PC-3 (cell line): ENCODE results near the gene PPP2R3A. TPM values are rescaled to one million over a fixed set of nuclear protein-coding genes. Genes with fewer than 3 reads are reported as not detected.

Experiments
- ATAC-seq: fragments of 200-7000 bp; cut with Tn5 transposase; 2 replicates; pipeline ENCODE4 v1.9.1; 2020; ENCODE audit warnings: mild to moderate bottlenecking, moderate library complexity
- BruUV-seq: library from RNA; stranded (reverse); fragments of 400-500 nt; replicated peaks from 2 replicates; lab custom pipeline; 2021; lab: Mats Ljungman, UMichigan
- CTCF ChIA-PET: fragments of 300-600 bp; sonication (Branson Sonifier 250); formaldehyde crosslinking; loops from one replicate; lab custom pipeline; 2022; ENCODE audit warnings: antibody characterized with exemption; lab: Charles Lee
- POLR2A ChIA-PET: fragments of 300-600 bp; sonication (Branson Sonifier 250); formaldehyde crosslinking; loops from one replicate; lab custom pipeline; 2022; ENCODE audit warnings: antibody characterized with exemption; ENCODE audit not compliant: unreplicated experiment; lab: Charles Lee
- DNase-seq: peaks from one replicate; pipeline ENCODE4 v3.0.0-alpha.2; 2015
- H2AFZ ChIP-seq: fragments of 300-600 bp; sonication (generic); 2 replicates; pipeline ENCODE4 v1.6.0; 2016; ENCODE audit warnings: antibody characterized with exemption, low read length
- H3F3A ChIP-seq: fragments of 300-600 bp; sonication (generic); one replicate; pipeline ENCODE4 v1.6.0; 2017; ENCODE audit warnings: antibody characterized with exemption, low read length, control low read depth, mild to moderate bottlenecking; ENCODE audit not compliant: unreplicated experiment
- H3K27ac ChIP-seq: fragments of 300-600 bp; sonication (generic); 2 replicates; pipeline ENCODE4 v1.5.1; 2016; ENCODE audit warnings: mild to moderate bottlenecking, low read length
- H3K27me3 ChIP-seq: fragments of 300-600 bp; sonication (generic); 2 replicates; pipeline ENCODE4 v1.6.1; 2016; ENCODE audit warnings: low read length, mixed read lengths
- H3K36me3 ChIP-seq: fragments of 300-600 bp; sonication (generic); 2 replicates; pipeline ENCODE4 v1.6.1; 2016; ENCODE audit warnings: low read depth, mixed run types, low read length, mixed read lengths
- H3K4me1 ChIP-seq: fragments of 300-600 bp; sonication (generic); 2 replicates; pipeline ENCODE4 v1.5.1; 2016; ENCODE audit warnings: low read length; ENCODE audit not compliant: insufficient read depth
- H3K4me2 ChIP-seq: fragments of 300-600 bp; sonication (generic); 2 replicates; pipeline ENCODE4 v1.6.0; 2016; ENCODE audit warnings: low read length
- H3K4me3 ChIP-seq: fragments of 300-600 bp; sonication (generic); 2 replicates; pipeline ENCODE4 v1.5.1; 2016; ENCODE audit warnings: mild to moderate bottlenecking, low read length, mixed read lengths
- H3K79me2 ChIP-seq: fragments of 300-600 bp; sonication (generic); 2 replicates; pipeline ENCODE4 v1.6.1; 2017; ENCODE audit warnings: low read length, mixed read lengths
- H3K9ac ChIP-seq: fragments of 300-600 bp; sonication (generic); 2 replicates; pipeline ENCODE4 v1.6.0; 2016; ENCODE audit warnings: mild to moderate bottlenecking, low read length
- H3K9me2 ChIP-seq: fragments of 300-600 bp; sonication (generic); replicated peaks from 2 replicates; pipeline ENCODE4 v1.6.1; 2016; ENCODE audit warnings: mixed run types, low read length, mixed read lengths
- H3K9me3 ChIP-seq: fragments of 300-600 bp; sonication (generic); 2 replicates; pipeline ENCODE4 v1.6.1; 2016; ENCODE audit warnings: low read length, mixed read lengths
- H4K20me1 ChIP-seq: fragments of 300-600 bp; sonication (generic); 2 replicates; pipeline ENCODE4 v1.6.1; 2016; ENCODE audit warnings: low read length, mixed read lengths
- CTCF ChIP-seq: fragments of 300-600 bp; sonication (generic); conservative IDR thresholded peaks from 2 replicates; pipeline ENCODE4 v1.5.1; 2017; ENCODE audit warnings: antibody characterized with exemption, low read depth, mild to moderate bottlenecking, low read length
- EZH2 ChIP-seq: fragments of 300-600 bp; sonication (generic); IDR thresholded peaks from one replicate; pipeline ENCODE4 v1.6.1; 2017; ENCODE audit warnings: antibody characterized with exemption, mild to moderate bottlenecking, low read length; ENCODE audit not compliant: unreplicated experiment
- EZH2phosphoT487 ChIP-seq: fragments of 300-600 bp; sonication (generic); IDR thresholded peaks from 2 replicates; pipeline ENCODE4 v1.6.1; 2018; ENCODE audit warnings: mild to moderate bottlenecking, antibody characterized with exemption, low read length, borderline replicate concordance
- intact Hi-C: fragments of 100-400 bp; cut with micrococcal nuclease; formaldehyde crosslinking; loops from 2 replicates; pipeline ENCODE4 v1.9.0; 2023
- total RNA-seq: library from RNA; depleted of rRNA; stranded (reverse); fragments of >200 nt; gene quantifications from 2 replicates; pipeline ENCODE4 v1.2.3, GENCODE V29; 2014

The PPP2R3A gene
- total RNA-seq, 1 experiment from 2014 or later = 12.3 TPM

DNA sequence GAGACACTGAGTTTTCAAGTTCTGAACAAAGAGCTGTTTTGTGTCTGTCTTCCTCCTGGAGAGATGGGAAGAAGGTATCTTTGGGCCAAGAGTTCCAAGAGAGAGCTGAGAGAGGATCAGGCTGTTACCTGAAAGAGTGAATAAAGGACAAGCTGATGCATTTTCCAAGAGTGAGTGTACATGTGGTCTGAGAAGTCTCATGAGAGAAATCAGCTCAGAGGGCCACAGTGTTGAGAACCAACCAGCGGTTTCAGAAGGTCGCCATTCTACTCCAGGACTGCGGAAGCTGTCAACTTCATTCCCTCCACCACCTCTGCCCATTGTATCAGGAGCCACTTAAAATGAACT, 42.7 kb upstream of the PPP2R3A start:
- ChIA-PET CTCF (interaction anchor here (1.0 kb wide), 1 partner anchor 120 kb away, joined by 3 read pairs; no protein-coding TSS in a partner anchor), POLR2A (no interaction called here)
- H3K4me1 ChIP-seq = peaks cover 15% of the 10 kb centered on the region
- no peak for TF ChIP-seq CTCF
- no peak for TF ChIP-seq EZH2phosphoT487
- no peak for TF ChIP-seq EZH2
- H4K20me1 ChIP-seq = no peaks in the 10 kb centered on the region
- no peak overlapping the region for H3K9ac ChIP-seq
- ATAC-seq (no peak), DNase-seq (no peak)
- no peak overlapping the region for H3K4me2 ChIP-seq
- no peaks in the 10 kb centered on the region for H3K36me3 ChIP-seq
- H3F3A ChIP-seq = no peaks in the 10 kb centered on the region
- no peaks in the 10 kb centered on the region for H3K9me3 ChIP-seq
- no TSS peak for BruUV-seq
- no peaks in the 10 kb centered on the region for H3K27me3 ChIP-seq
- no peak overlapping the region for H3K4me3 ChIP-seq
- H3K9me2 ChIP-seq = no peaks in the 10 kb centered on the region
- no peak overlapping the region for H3K27ac ChIP-seq
- H2AFZ ChIP-seq = no peak overlapping the region
- intact Hi-C loops = no loop called here
- H3K79me2 ChIP-seq = no peaks in the 10 kb centered on the region

DNA sequence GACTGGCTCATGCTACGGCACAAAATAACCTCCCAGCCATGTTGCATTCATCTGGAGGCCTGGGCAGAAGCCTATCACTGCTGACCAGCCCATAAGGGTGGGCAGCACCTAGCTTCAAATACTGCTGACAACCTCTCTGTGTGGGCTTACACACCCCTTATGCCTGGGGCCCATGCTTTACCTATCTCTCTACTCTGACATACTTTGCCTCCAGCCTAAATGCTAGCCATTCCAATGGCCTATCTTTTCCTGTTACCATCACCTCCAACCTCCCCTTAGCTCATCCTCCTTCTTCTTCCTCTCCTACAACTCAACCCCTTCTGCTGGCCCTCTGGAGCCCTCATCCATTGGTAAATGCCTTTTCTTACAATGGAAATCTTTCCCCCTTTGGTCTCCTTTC, 41.0 kb upstream of the PPP2R3A start:
- Histone ChIP-seq H3K79me2 (no peaks in the 10 kb centered on the region), H3K27me3 (no peaks in the 10 kb centered on the region), H3K4me2 (no peak overlapping the region), H2AFZ (no peak overlapping the region), H3F3A (no peaks in the 10 kb centered on the region), H3K4me1 (peaks cover 16% of the 10 kb centered on the region), H3K9ac (no peak overlapping the region), H3K4me3 (no peak overlapping the region), H3K27ac (no peak overlapping the region), H3K9me3 (no peaks in the 10 kb centered on the region), H3K36me3 (no peaks in the 10 kb centered on the region), H4K20me1 (no peaks in the 10 kb centered on the region), H3K9me2 (no peaks in the 10 kb centered on the region)
- POLR2A ChIA-PET = no interaction called here
- CTCF ChIA-PET = no interaction called here
- intact Hi-C loops = no loop called here
- no peak for ATAC-seq
- BruUV-seq = no TSS peak
- TF ChIP-seq CTCF (no peak), EZH2 (no peak), EZH2phosphoT487 (no peak)
- no peak for DNase-seq

GRCh38 chr3:135926664-135927063, 38.9 kb upstream of the PPP2R3A start:
- intact Hi-C loops = loop anchor here (5.0 kb wide), 1 partner anchor 36 kb away; no protein-coding TSS in a partner anchor
- no peaks in the 10 kb centered on the region for H3K9me3 ChIP-seq
- no peak overlapping the region for H3K27ac ChIP-seq
- no peak overlapping the region for H2AFZ ChIP-seq
- H3K9ac ChIP-seq = no peak overlapping the region
- no peaks in the 10 kb centered on the region for H3K27me3 ChIP-seq
- POLR2A ChIA-PET = no interaction called here
- no peak overlapping the region for H3K4me3 ChIP-seq
- no peaks in the 10 kb centered on the region for H3F3A ChIP-seq
- no peaks in the 10 kb centered on the region for H4K20me1 ChIP-seq
- H3K4me1 ChIP-seq = peaks cover 16% of the 10 kb centered on the region
- ATAC-seq = no peak
- no peaks in the 10 kb centered on the region for H3K36me3 ChIP-seq
- no TSS peak for BruUV-seq
- peak overlapping the region; percentile 21; the same call in 1 of the 2 replicates for H3K4me2 ChIP-seq
- CTCF ChIA-PET = no interaction called here
- no peak for DNase-seq
- H3K9me2 ChIP-seq = no peaks in the 10 kb centered on the region
- no peak for TF ChIP-seq EZH2
- TF ChIP-seq EZH2phosphoT487 = no peak
- TF ChIP-seq CTCF = no peak
- no peaks in the 10 kb centered on the region for H3K79me2 ChIP-seq
